ENCODE results near the gene C20orf204.

Gene C20orf204

DNA sequence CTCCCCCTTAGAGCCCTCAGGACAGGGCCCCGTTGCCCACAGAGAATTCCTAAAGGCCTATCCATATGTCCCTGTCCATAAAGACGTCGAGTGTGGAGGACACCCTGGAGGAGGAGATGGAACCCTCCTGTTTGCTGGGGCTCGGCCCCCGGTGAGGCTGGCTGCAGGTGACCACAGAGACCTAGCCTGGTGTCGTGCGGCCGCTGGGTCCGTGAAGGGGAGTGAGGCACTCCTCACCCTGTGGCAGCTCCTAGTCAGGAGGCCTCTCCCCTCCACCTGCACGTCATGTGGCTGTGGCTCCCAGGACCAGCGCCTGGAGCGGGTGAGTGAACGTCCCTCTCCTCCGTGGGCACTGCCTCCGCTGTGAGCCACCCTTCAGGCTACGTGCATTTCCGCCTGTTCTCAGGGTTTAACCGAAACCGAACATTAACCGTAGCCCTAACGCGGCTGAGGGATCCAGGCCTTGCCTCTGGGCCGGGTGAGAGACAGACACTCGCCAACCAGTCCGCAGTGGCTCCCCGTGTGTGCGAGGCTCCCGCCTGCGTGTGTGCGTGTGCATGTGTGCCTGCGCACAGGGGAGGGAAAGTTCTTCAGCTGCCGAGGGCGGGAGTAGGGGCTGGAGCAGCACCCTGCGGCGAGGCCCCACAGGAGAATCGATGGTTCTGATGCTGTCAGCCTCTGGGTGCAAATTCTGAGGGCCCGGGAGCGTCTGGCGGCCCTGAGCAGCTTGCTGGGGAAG, 21.1 kb downstream of the C20orf204 start:
- no peak for DNase-seq

DNA sequence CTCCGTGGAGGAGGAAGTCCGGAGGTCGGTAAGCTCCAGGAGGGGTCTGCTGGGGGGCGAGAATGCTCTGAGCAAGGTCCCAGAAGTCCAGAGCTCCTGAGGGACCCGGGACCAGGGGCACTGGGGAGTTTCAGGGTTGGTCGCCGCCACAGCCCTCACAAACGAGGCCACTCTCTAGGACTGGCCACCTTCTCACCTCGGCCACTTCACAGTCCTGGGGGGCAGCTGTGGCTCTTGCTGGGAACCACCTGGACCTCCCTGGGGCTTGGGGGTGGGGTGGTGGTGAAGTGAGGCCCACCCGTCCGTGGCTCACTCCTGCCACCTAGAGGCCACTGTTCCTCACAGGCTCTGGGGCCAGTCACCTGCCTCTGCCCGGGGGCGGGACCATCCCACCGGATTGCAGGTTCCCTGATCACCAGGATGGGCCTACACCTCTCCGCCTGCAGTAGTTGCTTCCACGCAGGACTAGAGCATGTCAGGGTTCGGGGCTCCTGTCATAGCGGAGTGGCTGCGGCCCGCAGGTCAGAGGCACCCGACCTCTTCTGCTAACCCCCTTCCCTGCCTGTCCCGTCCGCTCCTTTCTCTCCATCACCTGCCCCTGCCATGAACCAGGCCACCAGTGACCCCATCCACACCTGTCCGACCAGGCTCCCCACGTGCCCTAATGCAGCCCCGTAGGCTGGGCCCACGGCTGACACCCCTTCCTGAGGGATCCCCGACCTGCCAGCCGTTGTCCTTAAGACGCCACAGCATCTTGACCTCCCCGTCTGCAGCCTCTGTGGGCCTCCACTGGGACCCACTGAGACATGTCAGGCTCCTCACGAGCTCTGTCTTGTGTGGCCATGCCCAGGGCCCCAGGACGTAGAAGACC, 21.9 kb downstream of the C20orf204 start:
- DNase-seq: peak; percentile 55

DNA sequence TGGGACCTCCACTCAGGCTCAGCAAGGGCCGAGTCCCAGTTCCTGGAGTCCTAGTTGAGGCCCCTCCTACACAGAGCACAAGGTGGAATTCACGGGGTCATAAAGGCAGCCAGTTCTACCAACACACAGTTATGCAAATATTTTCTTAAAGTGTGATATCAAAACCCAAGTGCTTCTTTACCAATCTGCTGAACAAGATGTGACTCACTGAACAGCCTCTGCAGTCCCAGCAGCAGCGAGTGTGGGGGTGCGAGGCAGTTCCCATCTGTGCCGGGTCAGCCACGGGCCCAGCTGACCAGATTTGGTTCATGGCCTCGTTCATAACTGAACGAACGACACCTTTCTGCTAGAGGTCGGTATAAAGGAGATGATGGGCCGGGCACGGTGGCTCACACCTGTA, 22.6 kb downstream of the C20orf204 start:
- no peak for DNase-seq

DNA sequence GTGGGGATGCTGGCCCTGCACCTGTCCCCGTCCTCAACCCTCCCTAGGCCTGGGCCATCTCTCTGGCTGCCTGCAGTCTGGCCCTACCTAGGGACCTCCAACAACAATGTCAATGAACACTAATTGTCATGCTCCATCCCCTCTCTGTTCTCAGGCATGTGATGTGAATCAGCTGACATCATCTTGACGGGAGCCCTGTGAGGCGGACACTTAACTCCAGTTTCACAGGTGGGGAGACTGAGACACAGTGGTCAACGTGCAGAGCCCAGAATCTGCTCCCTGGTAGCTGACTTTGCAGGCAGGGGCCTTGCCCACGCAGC, 26.3 kb downstream of the C20orf204 start:
- DNase-seq: no peak

DNA sequence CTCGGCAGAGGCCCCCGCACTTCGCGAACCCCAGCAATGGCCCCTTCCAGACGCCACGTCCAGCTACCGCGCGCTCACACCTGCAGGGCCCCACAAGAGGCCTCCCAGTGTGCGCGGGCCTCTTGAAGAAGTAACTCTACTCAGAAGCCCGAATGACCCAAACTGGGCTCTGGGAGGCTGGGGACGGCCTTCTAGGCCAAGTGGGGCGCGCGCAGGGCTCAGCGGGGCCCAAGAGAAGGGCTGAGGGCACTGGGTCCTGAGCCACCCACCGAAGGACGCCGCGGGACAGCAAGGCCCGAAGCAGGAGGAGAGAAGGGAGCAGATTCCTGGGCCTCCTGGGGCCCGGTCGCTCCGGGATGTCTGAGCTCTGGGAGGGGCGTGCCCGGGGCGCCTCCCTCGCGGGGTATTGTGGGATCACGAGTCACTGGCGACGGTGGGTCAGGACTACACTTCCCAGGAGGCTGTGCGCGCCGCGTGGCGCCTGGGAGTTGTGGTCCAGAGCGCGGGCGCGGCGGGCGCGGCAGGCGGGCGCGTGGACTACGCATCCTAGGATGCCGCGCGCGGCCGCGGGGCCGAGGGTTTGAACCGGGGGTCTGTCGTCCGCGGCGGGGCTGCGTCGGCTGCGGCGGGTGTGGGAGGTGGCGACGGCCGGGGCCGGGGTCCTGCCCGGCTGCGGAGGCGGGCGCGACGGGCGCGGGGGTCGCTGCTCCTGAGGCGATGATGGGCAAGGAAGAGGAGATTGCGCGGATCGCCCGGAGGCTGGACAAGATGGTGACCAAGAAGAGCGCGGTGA, 26.8 kb downstream of the C20orf204 start, which contains the start of gene TCEA2:
TSS of gene TCEA2 (plus strand) at position 603 of the 793 bp plus-strand sequence. CDS start at position 718, 115 bp downstream.
- peak; percentile 93 for DNase-seq

DNA sequence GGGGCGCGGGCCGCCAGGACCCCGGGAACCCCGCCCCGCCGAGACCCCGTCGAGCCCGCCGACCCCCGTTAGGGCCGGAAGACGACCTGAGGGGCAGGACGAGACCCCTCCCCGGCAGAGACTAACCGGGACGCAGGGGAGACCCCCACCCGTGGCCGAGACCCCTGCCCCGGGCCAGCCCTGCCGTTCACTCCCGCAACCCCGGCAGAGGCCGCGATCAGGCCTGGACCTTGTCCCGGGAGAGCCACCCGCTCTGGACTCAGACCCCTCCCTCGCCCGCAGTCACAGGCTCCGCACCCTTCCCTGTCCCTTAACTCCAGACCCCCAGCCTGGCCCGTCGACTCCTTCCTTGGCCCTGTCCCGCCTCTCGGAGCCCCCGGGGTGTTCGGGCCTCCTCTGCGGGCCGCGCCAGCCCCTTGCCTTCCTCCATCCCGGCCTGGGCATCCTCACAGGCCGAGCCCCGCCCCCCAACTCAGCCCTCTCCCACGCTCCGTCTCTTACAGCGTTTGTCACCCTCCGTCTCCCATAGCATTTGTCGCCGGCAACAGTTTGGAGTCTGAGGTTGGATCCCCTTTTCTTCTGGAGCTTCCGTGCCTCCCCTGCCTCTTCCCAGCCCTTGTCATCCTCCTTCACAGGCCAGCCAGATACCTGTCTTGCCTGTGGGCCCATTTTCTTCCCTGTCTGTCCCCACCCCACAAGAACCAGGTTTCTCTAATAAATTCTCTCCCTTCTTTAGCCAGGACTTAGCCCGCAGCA, 27.6 kb downstream of the C20orf204 start:
- no peak for DNase-seq

DNA sequence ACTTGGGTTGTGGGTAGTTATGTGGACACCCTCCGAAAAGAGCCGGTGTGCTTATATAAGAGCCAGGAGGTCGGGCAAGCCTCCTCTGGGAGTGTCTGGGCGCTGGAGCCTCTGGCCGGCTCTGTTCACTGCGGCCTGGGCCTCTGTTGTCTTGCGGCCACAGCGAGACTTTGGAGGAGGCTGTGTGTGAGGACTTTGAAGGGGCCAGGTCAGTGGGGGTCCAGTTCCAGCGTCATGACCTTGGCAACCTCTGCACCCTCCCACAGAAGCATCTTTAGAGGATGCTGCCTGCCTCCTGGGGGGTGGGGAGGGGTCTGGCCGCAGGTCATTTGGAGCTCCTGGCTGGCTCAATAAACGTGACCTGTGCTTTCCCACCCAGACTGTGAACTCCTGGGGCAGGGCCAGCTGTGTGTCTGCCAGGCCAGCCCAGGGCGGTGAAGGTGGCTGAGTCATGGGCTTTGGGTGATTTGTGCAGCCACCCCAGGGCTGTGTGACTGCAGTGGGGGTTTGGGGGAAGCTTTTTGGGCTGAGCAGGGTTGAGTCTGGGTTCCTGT, 28.2 kb downstream of the C20orf204 start:
- DNase-seq: no peak

DNA sequence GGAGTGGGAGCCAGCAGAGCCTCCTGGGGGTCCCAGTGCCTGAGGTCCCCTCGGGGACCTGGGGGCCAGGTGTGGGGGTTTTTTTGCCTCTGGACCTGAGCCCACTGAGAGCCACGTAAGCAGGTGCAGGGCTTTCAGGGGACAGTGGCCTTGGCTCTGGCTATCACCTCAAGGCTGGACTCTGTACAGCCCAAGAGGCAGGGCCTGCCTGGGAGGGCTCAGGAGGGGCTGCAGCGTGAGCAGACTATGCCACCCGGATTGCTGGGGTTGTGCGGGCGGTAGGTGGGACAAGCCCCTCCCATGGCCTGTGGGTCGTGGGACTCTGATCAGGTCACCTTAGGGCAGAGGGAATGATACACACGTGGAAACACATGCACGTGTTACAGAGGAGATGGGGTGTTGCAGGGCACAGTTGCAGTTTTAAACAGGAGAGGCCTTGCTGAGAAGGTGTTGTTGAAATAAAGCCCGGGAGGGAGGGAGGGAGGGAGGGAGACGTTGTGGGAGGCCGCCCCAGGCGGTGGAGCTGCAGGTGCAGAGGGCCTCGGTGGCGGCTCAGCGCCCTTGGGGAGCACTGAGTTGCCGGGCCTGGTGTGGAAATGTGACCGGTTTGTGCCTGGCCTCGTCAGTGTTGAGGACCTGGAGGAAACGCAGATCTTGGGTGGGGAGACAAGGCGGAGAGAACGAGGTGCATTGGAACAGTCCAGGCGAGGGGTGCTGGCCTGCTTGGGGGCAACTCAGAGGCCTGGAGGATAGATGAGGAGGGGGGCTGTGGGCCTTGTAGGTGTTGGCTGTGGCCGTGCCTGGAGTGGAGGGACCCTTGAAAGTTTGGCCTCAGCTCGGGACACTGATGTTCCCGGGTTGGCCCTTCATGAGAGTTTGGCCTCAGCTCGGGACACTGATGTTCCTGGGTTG, 29.3 kb downstream of the C20orf204 start:
- DNase-seq: no peak

DNA sequence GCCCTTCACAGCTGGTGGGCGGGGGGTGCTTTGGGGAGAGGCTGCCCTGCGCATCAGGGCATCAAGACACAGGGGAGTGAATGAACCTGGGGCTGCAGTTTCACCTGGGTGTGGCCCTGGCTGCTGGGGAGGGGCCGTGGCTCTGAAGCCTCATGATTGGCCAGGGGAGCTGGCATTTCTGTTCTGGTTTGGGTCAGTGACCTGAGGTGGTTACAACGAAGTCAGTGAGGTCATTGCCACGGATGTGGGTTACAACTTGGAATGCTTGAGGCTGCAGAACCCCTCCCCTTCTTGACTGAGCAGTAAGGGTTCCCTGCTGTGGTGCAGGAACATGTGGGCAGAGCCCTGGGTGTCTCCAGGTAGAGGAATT, 30.0 kb downstream of the C20orf204 start:
- DNase-seq: no peak

DNA sequence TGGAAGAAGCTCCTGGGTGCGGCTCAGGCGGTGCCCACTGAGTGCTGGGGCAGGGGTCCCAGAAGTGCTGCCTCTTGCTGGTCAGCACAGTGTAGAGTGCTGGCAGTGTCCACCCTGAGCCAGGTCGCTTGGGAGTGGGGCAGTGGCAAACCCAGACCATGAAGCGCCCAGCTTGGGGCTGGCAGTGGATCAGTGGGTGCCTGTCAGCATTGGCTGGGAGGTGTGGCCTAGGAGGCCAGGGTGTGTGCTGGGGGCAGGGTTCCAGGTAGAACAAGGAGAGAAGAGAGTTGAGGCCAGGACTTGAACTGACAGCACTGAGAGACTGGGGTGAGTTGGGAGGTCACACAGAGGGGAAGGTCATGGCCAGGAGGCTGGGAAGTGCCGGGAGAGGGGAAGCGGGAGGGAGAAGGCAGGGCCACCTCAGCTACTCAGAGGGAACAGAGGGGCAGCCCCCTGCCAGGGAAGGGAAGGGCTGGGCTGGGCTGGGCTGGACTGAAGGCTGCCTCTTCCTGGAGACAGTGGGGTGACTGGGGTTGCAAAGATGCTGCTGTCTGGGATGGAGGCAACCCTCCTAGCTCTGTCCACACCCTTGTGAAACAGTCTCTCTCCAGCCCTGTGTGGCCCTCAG, 31.1 kb downstream of the C20orf204 start:
- DNase-seq: no peak

DNA sequence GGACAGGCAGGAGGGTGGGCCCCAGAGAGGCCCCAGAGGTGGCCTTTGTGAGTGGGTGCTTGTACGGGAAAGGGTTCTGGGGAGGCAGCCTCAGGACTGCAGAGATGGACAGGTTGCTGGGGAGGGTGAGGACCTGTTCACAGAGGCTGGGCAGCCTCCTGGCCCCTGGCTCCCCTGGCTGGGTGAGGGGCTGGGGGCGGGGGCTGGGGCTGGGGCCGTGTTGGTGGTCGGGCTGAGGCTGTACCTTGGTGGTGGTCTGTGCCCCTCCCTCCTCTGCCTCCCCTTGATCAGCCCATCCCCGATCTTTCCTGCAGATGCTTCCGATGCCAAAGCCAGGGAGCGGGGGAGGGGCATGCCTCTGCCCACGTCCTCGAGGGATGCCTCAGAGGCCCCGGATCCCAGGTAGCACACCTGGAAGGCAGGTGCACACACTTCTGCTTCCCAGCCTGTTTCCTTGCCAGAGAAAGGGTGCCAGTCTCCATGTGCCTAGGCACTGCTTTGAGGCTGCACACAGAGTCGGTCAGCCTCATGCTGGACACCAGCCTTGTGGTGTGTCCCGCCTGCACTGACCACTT, 31.8 kb downstream of the C20orf204 start:
- DNase-seq: no peak

DNA sequence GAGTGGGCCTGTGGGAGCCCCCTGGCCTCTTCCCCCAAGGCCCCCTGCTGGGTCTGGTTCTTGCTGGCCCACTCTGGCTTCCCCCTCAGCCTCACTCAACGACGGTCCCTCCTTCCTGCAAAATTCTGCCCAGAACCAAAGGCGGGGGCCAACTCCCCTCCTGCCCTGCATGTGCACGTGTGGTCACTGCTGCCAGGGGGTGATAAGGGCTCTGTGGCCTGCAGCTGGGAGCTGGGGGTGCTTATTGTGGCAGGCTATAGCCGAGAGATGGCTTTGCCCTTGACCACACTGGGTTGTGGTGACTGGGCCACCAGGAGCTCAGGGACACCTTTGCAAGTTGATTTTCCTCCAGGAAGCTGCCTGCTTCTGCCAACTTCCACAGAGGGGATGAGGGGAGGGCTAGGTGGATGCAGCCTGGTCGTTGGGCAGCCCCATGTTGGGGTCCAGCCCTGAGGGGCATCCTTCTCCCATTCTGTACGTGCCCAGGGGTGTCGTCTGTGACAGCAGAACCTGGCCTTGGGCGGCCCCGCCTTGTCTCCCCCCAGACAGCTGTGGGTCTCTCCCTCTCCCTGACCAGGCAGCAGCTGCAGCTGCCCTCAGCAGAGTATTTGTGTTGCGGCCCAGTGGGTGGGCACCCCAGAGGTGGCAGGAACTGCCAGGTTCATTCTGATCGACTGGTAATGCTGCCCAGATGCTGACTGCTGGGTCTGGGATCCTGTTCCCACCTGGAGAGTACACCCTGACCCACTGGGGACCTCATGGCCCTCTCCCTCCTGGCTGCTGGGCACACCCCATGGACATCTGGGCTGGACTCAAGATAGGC, 32.6 kb downstream of the C20orf204 start:
- no peak for DNase-seq

DNA sequence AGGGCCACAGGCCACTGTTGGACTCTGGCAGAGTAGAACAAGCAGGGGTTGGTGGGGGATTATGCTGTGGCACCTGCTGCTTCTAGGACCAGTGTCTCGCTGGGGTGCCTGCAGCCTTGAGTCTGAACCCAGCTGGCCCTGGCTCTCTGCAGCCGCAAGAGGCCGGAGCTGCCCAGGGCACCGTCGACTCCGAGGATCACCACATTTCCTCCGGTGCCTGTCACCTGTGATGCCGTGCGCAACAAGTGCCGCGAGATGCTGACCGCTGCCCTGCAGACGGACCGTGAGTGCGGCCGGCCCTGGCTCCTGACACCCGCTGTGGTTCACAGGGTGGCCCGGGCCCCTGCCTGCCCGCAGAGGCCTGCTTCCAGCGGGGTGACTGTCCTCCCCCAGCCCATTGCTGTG, 33.2 kb downstream of the C20orf204 start:
- no peak for DNase-seq

DNA sequence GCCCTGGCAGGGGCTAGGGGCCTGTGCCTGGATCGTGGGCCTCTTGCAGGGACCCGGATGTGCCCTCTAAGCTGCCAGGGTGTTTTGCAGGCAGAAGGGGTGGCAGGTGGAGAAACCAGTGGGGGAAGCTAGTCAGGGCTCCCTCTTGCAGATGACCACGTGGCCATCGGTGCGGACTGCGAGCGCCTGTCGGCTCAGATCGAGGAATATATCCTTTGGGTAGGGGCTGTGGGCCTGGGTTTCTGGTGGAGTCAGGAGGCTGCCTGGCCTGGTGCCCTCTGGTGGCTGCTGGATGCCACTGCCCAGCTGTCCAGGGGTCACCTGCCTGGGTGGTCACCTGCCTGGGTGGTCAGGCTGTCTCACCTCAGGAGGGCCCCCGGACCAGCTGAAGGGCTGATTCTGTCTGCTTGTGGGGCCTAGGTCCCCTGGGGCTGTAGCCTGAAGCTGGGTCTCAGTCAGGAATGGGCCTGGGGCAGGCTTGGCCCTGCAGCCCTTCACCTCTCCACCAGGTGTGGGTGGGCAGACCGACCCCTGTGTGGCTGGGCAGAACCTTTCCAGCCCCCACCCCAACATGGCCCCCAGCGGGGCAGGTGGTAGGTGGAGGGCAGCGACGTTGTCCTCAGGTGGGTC, 33.7 kb downstream of the C20orf204 start:
- no peak for DNase-seq

DNA sequence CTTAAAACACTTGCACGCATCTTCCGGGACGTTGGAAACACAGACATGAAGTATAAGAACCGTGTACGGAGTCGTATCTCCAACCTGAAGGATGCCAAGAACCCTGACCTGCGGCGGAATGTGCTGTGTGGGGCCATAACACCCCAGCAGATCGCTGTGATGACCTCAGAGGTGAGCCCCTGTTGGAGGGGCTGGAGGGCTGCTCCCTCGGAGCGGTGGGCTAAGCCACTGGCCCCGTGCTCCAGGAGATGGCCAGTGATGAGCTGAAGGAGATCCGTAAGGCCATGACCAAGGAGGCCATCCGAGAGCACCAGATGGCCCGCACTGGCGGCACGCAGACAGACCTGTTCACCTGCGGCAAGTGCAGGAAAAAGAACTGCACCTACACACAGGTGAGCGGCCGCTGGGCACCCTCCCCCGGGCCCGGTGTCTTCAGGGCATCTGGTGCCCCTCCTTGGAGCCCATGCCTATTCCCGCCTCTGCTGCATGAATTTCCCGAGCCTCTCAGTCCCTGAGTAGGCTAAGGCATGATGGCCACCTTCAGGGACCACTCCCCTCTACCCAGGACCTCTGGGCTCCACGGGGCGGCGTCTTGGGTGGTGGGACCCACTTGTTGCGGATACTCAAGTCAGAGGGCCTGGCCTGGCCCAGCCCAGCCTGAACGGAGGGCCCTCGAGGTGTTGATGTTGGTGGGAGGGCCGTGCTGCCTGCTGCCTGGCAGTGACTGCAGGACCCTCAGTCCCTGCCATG, 34.4 kb downstream of the C20orf204 start:
- no peak for DNase-seq

DNA sequence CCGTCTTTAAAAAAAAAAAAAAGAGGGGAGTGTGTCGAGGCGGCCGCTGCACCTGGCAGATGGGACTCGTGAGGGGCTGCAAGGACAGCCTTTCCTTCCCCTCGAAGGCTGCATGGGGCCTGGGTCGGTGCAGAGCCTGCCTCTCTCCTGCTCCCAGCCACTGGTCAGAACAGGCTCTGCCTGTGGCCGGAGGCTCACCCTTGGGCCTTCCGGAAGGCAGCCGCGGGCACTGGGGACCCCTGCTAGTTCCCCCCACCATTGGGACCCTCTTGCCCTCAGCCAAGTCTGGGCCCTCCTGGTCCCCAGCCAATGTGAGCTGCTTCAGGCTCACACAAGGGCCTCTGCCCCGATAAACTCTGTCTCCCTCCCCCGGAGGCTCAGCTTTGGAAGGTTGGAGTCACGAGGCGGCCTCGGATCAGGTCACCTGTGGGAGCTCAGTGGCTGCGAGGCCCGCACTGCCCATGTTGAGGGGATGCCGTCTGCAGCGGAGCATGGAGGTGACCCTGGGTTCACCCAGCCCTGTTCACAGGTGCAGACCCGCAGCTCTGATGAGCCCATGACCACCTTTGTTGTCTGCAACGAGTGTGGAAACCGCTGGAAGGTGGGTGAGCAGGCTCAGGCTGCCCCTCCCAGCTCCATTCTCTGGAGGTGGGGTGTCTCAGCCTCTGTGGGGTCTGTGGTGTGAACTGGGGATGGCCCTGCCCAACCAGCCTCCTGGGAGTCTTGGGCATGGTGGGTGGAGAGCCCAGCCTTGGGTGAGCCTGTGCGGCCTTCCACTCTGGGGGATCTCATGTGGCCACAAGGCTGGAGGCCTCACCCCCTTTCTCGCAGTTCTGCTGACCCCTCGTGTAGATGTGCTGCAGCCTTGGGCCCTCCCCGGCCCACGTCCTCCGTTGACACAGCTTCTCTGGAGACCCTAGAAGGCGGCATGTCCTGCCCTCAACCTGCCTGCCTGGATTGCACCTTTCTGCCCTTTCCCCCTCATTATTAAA, 35.7 kb downstream of the C20orf204 start:
- no peak for DNase-seq

DNA sequence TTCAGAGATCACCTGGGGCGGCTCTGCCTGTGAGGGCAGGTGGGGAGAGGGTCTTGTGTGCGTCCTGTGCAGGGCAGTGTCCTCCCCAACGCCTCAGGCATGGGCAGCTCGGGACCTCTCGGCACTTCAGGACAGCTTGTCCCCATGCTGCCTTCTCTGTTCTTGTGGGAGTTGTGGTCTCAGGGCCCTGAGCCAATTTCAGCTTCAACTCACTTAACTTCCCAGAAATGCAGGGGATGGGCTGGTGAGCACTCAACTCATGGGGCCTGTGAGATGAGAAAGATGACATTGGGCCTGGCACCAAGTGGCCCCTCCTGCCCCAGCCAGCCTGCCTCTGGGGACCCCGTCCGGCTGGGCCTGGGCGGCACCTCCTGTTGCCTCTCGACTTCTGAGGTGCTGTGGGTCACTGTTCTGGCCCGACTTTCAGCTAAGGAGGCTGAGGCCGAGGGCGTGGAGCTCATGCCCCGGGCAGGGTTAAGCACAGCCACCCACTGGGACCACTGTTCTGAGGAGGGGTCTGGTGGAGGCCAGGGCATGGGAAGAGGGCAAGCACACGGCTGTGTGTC, 36.6 kb downstream of the C20orf204 start:
- DNase-seq: no peak

All from NCI-H1105 (cell line).